Measurements from ENCODE around the gene MRGPRF.

The MRGPRF gene

DNA sequence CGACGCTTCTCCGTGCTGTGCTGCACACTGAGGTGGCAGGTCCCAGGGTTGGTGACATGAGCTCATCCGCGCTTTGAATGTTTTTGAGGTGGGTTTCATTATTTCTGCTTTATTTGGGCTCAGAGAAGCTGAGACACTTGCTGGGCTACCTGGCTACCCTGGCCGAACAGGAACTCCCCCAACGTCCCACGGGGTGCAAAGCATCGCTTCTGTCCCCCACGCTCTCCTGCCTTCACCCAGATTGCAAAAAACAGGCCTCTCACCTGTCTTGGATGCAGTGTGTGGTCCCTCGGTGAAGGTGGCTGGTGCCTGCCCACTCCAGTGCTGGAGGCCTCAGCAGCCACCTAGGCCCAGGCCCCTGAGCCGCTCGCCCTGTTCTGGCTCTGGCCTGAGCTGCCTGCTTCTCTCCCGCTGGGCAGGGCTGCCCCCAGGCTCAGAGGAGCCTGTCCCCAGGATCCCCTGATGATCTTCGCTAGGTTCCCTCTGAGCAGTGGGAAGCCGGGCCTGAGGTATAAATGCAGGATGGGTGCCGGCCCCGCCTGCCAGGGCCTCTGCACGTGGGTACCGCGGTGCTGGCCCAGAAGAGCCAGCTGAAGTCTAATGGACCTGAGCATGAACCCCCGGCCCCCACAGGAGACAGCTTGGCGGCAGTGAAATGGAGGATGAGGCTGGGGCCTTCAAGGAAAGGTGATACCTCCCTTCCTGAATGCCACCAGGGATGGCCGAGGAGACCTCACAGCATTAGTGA is 16.5 kb downstream of the MRGPRF start:
- Histone ChIP-seq H3K4me1 (ENCODE audit: low read length) (no peaks in the 10 kb centered on the region), H3K9ac (ENCODE audit: low read length) (no peak overlapping the region), H3K27ac (ENCODE audit: low read length) (no peak overlapping the region), H3K79me2 (ENCODE audit: low read length) (no peaks in the 10 kb centered on the region), H3K27me3 (ENCODE audit: low read depth, low read length) (0 out of 2 replicates have a peak, but pooled peaks cover 5% of the 10 kb centered on the region), H4K20me1 (ENCODE audit: insufficient read depth, low read length) (no peaks in the 10 kb centered on the region), H3K36me3 (replicated peaks; ENCODE audit: low read depth, low read length) (no peaks in the 10 kb centered on the region), H3K4me3 (ENCODE audit: low read length) (no peak overlapping the region), H3K4me2 (ENCODE audit: low read length) (no peak overlapping the region), H3K9me3 (ENCODE audit: insufficient read depth, low read length) (no peaks in the 10 kb centered on the region), H2AFZ (ENCODE audit: low read depth, low read length) (no peak overlapping the region)
- no peak for TF ChIP-seq CTCF (IDR thresholded peaks at IDR 0.05; ENCODE audit: low read depth, low read length)
- TF ChIP-seq EZH2phosphoT487 (IDR thresholded peaks at IDR 0.05; ENCODE audit: low read depth): no peak

- Histone ChIP-seq H3K9me3 (ENCODE audit: insufficient read depth, low read length) (no peaks in the 10 kb centered on the region), H3K4me1 (ENCODE audit: low read length) (no peaks in the 10 kb centered on the region), H3K79me2 (ENCODE audit: low read length) (no peaks in the 10 kb centered on the region), H3K9ac (ENCODE audit: low read length) (no peak overlapping the region), H3K27ac (ENCODE audit: low read length) (no peak overlapping the region), H3K27me3 (ENCODE audit: low read depth, low read length) (0 out of 2 replicates have a peak, but pooled peaks cover 14% of the 10 kb centered on the region), H2AFZ (ENCODE audit: low read depth, low read length) (no peak overlapping the region), H3K4me2 (ENCODE audit: low read length) (no peak overlapping the region), H3K36me3 (replicated peaks; ENCODE audit: low read depth, low read length) (no peaks in the 10 kb centered on the region), H4K20me1 (ENCODE audit: insufficient read depth, low read length) (no peaks in the 10 kb centered on the region), H3K4me3 (ENCODE audit: low read length) (no peak overlapping the region)
- no peak for TF ChIP-seq CTCF (IDR thresholded peaks at IDR 0.05; ENCODE audit: low read depth, low read length)
- no peak for TF ChIP-seq EZH2phosphoT487 (IDR thresholded peaks at IDR 0.05; ENCODE audit: low read depth)
These were observed 18.2 kb downstream of the MRGPRF start for GRCh38 chr11:68994894-68995285.

DNA sequence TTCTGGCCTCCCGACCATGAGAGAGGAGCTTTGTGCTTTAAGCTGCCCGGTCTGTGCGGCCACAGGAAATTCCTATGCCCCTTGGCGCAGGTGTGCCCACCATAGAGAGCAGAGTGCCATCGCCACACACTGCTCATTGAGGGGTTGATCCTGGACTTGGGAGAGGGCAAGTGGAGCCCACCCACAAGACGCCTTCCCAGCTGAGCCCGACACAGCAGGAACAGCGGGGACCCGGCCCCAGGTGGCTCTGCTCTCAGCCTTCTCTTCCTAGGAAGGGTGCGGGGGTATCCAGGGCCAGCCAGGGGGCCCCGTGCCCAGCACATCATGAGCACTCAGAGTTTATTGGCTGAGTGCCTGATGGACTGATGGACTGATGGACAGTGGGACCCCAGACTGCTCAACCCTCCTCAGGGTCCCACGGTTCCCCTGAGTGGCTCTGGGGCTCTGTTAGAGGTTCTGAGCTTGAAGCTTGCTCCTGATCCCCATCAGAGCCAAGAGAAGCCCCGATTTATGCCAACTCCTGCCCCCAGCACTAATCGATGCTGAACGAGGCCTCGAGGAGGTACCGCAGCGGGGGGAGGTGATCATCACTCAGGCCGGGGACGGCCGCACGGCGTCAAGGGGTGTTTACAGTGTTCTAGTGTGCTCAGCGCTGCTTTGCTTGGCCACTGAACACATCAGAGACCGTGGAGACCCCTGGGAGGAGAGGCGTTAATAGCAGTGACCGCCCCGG is 18.7 kb downstream of the MRGPRF start:
- no peak overlapping the region for H2AFZ ChIP-seq (ENCODE audit: low read depth, low read length)
- 0 out of 2 replicates have a peak, but pooled peaks cover 19% of the 10 kb centered on the region for H3K27me3 ChIP-seq (ENCODE audit: low read depth, low read length)
- no peak overlapping the region for H3K9ac ChIP-seq (ENCODE audit: low read length)
- H3K4me1 ChIP-seq (ENCODE audit: low read length): no peaks in the 10 kb centered on the region
- no peak overlapping the region for H3K4me3 ChIP-seq (ENCODE audit: low read length)
- H4K20me1 ChIP-seq (ENCODE audit: insufficient read depth, low read length): no peaks in the 10 kb centered on the region
- H3K79me2 ChIP-seq (ENCODE audit: low read length): no peaks in the 10 kb centered on the region
- H3K36me3 ChIP-seq (replicated peaks; ENCODE audit: low read depth, low read length): no peaks in the 10 kb centered on the region
- H3K4me2 ChIP-seq (ENCODE audit: low read length): no peak overlapping the region
- no peaks in the 10 kb centered on the region for H3K9me3 ChIP-seq (ENCODE audit: insufficient read depth, low read length)
- no peak overlapping the region for H3K27ac ChIP-seq (ENCODE audit: low read length)
- TF ChIP-seq EZH2phosphoT487 (IDR thresholded peaks at IDR 0.05; ENCODE audit: low read depth) (no peak), CTCF (IDR thresholded peaks at IDR 0.05; ENCODE audit: low read depth, low read length) (no peak)

- no peak for TF ChIP-seq CTCF (IDR thresholded peaks at IDR 0.05; ENCODE audit: low read depth, low read length)
- no peak for TF ChIP-seq EZH2phosphoT487 (IDR thresholded peaks at IDR 0.05; ENCODE audit: low read depth)
- H3K79me2 ChIP-seq (ENCODE audit: low read length): no peaks in the 10 kb centered on the region
These were observed 19.5 kb downstream of the MRGPRF start for GRCh38 chr11:68993546-68993945.

More at GRCh38 chr11:68993546-68993945, 19.5 kb downstream of the MRGPRF start:
- Histone ChIP-seq H3K27me3 (ENCODE audit: low read depth, low read length) (peaks cover 19% of the 10 kb centered on the region; the same call in 1 of the 2 replicates), H3K4me2 (ENCODE audit: low read length) (no peak overlapping the region), H3K4me3 (ENCODE audit: low read length) (no peak overlapping the region), H3K9me3 (ENCODE audit: insufficient read depth, low read length) (no peaks in the 10 kb centered on the region), H3K36me3 (replicated peaks; ENCODE audit: low read depth, low read length) (no peaks in the 10 kb centered on the region), H4K20me1 (ENCODE audit: insufficient read depth, low read length) (no peaks in the 10 kb centered on the region), H3K4me1 (ENCODE audit: low read length) (no peaks in the 10 kb centered on the region), H3K27ac (ENCODE audit: low read length) (no peak overlapping the region), H3K9ac (ENCODE audit: low read length) (no peak overlapping the region), H2AFZ (ENCODE audit: low read depth, low read length) (no peak overlapping the region)

Data from OCI-LY3 (cell line).